Measurements from ENCODE around the gene KLK7.

The KLK7 gene

DNA sequence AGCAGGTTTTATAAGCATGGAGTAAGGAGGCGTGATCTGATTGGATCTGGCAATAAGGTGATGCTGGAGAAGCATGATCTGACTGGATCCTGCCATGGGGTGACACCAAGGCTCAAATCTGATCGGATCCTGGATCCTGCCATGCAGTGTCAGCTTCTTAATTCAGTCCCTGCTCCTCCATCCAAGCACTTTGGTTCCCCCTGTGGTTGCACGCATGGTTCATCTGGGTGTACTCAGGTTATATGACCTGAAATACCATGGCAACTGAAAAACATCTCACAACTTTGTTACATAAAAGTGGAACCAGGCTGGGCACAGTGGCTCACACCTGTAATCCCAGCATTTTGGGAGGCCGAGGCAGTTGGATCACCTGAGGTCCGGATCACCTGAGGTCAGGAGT, 54.9 kb downstream of the KLK7 start:
- Histone ChIP-seq H3K27me3 (ENCODE audit: control insufficient read depth in 1 of 2, insufficient read depth in 2 of 2, low read length in 2 of 2) (peaks cover 5 to 12% of the 10 kb centered on the region in 2 donors), H3K9ac (ENCODE audit: low read length) (no peak overlapping the region), H3K27ac (ENCODE audit: low read depth, low read length) (no peak overlapping the region), H3K4me1 (ENCODE audit: insufficient read depth, low read length) (no peaks in the 10 kb centered on the region), H3K36me3 (ENCODE audit: insufficient read depth, low read length) (no peaks in the 10 kb centered on the region), H3K9me3 (ENCODE audit: low read length) (no peaks in the 10 kb centered on the region), H3K4me3 (ENCODE audit: low read depth in 1 of 2, low read length in 2 of 2) (no peak overlapping the region)
